Metanephros (tissue), 1 donor: ENCODE data around the gene CRY2. TPM values are rescaled to one million over a fixed set of nuclear protein-coding genes. Genes with fewer than 3 reads are reported as not detected.

Experiments used
- total RNA-seq: library from RNA; depleted of rRNA; stranded (reverse); fragments of >200 nt; gene quantifications from one replicate; pipeline ENCODE4 v1.2.3, GENCODE V29; 2014

Gene CRY2
- 47.9 TPM for total RNA-seq

DNA sequence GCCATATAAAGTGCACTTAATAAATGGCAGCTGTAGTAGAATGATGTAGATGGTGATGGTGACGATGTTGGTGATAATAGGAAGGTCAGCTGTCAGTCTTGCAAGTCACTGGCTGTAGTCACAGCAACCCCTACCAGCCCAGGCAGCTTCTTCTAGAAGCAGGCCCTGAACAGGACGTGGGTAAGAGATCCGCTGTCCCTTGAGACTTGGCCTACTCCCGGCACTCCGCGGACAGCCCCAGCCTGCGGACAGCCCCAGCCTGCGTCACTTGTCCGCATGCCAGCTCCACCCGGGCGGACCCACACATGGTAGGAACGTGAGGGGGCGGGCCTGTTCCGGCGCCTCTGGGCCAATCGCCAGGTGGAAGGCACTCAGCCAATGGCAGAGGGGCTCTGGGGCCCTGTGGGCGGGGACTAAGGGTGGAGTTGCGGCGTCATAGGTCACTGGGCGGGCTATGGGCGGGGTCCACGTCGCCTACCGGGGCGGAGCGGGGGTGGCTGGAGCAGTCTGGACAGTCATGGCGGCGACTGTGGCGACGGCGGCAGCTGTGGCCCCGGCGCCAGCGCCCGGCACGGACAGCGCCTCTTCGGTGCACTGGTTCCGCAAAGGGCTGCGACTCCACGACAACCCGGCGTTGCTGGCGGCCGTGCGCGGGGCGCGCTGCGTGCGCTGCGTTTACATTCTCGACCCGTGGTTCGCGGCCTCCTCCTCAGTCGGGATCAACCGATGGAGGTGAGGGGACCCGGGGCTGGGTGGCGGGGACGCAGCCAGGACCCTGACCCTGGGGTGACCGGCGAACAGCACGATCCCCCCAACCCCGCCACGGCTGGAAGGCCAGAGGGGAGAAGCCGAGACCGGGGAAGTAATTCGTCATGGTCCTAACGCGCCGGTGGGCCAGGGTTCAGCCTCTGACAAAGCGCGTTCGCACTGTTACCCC lies at the start of gene CRY2:
CRY2 (plus strand) TSS at position 502 of the 937 bp plus-strand sequence; CDS start at position 518, 16 bp downstream.

DNA sequence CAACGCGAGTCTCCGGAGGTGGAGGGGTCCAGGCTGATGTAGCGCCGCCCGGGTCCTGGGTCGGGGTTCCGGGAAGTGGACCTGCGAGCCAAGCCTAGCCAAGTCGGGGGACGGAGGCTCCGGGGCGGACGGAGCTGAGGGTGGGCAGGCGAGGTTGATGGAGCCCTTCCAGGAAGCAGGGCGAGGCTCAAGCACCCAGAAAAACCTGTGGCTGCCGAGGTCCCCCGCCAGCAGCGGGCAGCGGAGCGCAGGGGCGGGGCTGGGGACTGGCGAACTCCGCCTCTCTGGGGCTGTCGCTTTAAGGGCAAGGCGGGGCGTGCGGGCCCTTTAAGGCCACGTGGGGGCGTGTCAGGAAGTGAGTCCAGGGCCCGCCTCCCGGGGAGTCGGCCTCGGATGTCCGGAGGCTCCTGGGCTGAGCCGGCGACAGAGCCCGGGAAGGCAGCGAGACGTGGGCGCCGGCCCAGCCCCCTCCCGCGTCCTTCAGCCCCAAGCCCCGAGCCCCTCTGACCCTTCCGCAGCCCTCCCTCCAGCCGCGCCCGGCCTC lies 42.4 kb upstream of the CRY2 start, which contains the start of gene SLC35C1:
SLC35C1 (plus strand) TSS at position 389 of the 544 bp plus-strand sequence. CDS start 653 bp downstream, outside the sequence.

DNA sequence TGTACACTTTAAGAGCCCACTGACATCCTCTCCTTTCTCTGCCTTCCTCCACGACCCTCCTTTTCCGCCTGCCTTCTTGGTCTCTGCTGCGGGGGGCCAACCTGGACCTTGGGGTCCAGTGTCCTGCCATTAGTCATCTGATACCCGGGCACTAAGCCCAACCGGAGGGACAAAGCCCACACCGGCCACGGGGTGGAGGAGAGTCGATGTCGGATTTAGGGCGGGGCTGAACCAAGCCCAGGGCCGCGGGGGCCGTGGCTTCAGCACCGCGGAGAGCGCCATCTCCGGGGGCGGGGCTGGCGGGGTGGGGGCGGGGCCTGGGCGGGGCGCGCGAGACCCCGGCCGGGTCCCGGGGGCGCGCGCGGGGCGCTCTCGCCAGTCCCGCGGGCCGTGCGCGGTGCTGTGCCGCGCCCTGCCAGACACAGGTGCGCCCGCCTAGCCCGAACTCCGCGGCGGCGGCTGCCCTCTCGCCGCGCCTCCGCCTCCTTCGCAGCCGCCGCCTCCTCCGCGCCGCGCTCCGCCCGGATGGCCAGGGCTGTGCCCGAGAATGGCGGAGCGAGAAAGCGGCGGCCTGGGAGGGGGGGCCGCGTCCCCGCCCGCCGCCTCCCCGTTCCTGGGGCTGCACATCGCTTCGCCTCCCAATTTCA lies 38.1 kb downstream of the CRY2 start, which contains the start of gene MAPK8IP1:
MAPK8IP1 (plus strand) TSS at position 378 of the 647 bp plus-strand sequence; CDS start at position 548, 170 bp downstream.

DNA sequence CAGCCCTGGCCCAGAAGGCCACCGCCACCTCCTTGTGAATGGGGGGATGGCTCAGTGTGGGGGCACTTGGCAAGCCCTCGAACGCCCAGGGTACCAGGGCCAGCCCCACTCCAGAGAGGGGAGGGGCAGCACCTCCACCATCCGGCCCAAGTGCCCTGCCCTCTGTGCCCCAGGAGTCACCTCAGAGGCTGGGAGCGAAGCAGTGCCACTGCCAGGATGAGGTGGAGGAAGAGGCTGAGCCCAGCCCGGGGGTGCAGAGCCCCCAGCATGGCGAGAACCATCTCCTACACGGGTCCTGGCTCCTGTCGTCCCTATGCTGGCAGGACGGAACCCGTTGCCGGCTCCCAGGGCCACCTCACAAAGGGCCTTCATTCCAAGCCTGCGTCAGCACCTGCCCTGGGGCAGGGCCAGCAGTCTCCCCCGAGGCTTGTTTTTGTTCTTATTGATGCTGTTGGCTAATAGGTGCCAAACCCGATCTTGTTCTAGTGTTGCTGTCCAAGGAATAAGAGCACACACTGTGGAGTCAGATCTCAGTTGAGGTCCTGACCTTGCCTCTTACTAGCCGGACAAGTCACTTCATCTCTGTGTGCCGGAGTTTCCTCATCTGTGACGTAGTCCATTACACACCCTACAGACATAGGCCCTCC lies 59.8 kb downstream of the CRY2 start, which contains the start of gene FREY1:
FREY1 (minus strand) TSS at position 307 of the 647 bp plus-strand sequence; CDS start at position 281, 26 bp downstream.

DNA sequence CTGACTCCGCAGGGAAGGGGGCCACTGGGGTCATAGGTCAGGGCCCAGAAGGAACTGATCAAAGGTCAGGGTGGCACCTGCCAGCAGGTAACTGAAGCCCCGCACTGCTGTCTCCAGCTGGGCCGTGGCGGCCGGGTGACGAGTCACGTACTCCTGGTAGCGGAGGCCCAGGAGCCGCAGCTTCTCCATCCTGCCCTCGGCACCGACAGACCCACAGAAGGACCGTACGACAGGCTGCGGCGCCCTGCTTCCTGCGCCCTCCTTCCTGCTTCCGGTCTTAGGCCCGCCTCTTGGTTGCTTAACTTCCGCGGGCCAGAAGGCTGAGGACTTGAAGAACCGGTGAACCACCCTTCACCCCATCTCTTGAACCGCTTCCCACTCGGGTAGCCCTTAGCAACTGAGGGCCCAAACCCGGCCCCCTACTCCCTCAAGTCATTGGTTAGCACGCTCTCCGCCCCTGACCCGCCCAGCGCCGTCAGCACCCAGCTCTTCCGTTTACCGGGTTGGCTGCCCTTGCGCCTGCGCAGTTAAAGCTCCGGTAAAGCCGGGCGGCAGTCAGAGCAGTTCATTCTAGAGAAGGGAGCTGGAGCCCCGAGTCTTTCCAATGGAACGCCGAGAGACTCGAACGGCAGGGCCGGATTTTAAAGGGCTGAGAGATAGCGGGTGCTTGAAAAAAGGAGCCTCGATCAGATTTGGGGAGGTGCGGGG lies 70.5 kb downstream of the CRY2 start, which contains the start of gene PEX16:
PEX16 (minus strand) TSS at position 255 of the 708 bp plus-strand sequence; CDS start at position 189, 66 bp downstream.

DNA sequence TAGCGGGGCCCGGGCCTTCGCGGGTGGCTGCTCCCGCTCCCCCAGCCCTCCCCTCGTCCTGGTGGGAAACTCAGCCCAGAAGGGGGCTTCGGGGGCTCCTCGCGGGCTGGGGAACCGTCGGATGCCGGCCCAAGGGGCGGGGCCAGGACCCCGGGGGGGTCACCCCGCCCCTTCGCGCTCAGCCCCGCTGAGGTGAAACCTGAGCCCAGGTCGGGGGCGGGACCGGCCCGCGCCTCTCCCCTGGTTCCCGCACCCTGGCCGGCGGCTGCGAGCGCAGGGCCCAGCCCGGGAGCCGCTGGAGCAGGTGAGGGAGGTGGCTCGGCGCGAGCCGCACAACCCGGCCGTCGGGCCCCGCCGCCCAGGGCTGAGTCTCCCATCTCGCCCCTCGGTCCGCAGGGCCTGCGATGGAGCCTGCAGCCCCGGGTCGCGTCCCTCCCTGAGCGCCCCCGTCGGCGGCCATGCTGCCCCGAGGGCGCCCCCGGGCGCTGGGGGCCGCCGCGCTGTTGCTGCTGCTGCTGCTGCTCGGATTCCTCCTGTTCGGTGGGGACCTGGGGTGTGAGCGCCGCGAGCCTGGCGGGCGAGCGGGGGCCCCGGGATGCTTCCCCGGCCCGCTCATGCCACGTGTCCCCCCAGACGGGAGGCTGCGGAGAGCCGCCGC lies 75.3 kb downstream of the CRY2 start, which contains the start of gene LARGE2:
LARGE2 (plus strand) TSS at position 232 of the 658 bp plus-strand sequence; CDS start at position 459, 227 bp downstream.

Other genes with a start within 250 kb of the CRY2 start
- gene CHST1, start 181.9 kb upstream of the CRY2 start, total RNA-seq: 5.7 TPM
- gene SLC35C1, start 42.3 kb upstream of the CRY2 start, total RNA-seq: 6.5 TPM
- 11.3 TPM for gene MAPK8IP1, start 38.2 kb downstream of the CRY2 start, total RNA-seq
- gene FREY1, start 59.8 kb downstream of the CRY2 start, total RNA-seq: 0.64 TPM
- gene PEX16, start 70.4 kb downstream of the CRY2 start, total RNA-seq: 14.8 TPM
- 14.3 TPM for gene LARGE2, start 75.2 kb downstream of the CRY2 start, total RNA-seq